Mesenchymal stem cell (in vitro differentiated cells and primary cell): Measurements from ENCODE around the gene RIMBP3B. TPM values are rescaled to one million over a fixed set of nuclear protein-coding genes. Genes with fewer than 3 reads are reported as not detected.
"Not testable (repeated sequence)": the region's sequence is repeated elsewhere in the genome, so short reads cannot be mapped to it uniquely, and the experiment has no call there.

Source experiments
- DNase-seq: peaks from one replicate; pipeline ENCODE4 v3.0.0-alpha.2; 2013
- H2AFZ ChIP-seq: one replicate; pipeline ENCODE4 v1.6.1; 2013; ENCODE audit warnings: low read depth, mild to moderate bottlenecking, control low read depth, inconsistent platforms, low read length, moderate library complexity
- H2AK5ac ChIP-seq: 2 replicates; pipeline ENCODE4 v1.6.1; 2013; ENCODE audit warnings: low read length, moderate library complexity, mild to moderate bottlenecking, inconsistent platforms; ENCODE audit not compliant: severe bottlenecking
- H2BK120ac ChIP-seq: one replicate; pipeline ENCODE4 v1.6.1; 2013; ENCODE audit warnings: low read depth, mild to moderate bottlenecking, inconsistent platforms, low read length, moderate library complexity
- H2BK12ac ChIP-seq, 2 experiments: one replicate each; pipeline ENCODE4 v1.6.1; 2013; ENCODE audit warnings: inconsistent platforms in 2 of 2, low read length in 2 of 2, mild to moderate bottlenecking in 2 of 2, moderate library complexity in 2 of 2, control low read depth in 1 of 2
- H2BK15ac ChIP-seq: one replicate; pipeline ENCODE4 v1.6.1; 2013; ENCODE audit warnings: mild to moderate bottlenecking, low read depth, inconsistent platforms; ENCODE audit not compliant: poor library complexity, severe bottlenecking
- H2BK5ac ChIP-seq: 2 replicates; pipeline ENCODE4 v1.6.1; 2013; ENCODE audit warnings: low read depth, mild to moderate bottlenecking, low read length, control low read depth, inconsistent platforms; ENCODE audit not compliant: poor library complexity, severe bottlenecking
- H3K14ac ChIP-seq, 2 experiments: one replicate each; pipeline ENCODE4 v1.6.1; 2013; ENCODE audit warnings: inconsistent platforms in 2 of 2, low read length in 2 of 2, control low read depth in 1 of 2, mild to moderate bottlenecking in 1 of 2, moderate library complexity in 1 of 2
- H3K18ac ChIP-seq, 2 experiments: one replicate each; pipeline ENCODE4 v1.6.1; 2013; ENCODE audit warnings: inconsistent platforms in 2 of 2, low read length in 2 of 2, control low read depth in 1 of 2, low read depth in 1 of 2, mild to moderate bottlenecking in 1 of 2
- H3K23ac ChIP-seq, 2 experiments: one replicate each; pipeline ENCODE4 v1.6.1; 2013; ENCODE audit warnings: inconsistent platforms in 2 of 2, low read length in 2 of 2, mild to moderate bottlenecking in 2 of 2, moderate library complexity in 2 of 2, control low read depth in 1 of 2
- H3K27ac ChIP-seq: 2 replicates; pipeline ENCODE4 v1.5.1; 2013; ENCODE audit warnings: mild to moderate bottlenecking, moderate library complexity, low read length, control low read depth, inconsistent platforms; ENCODE audit not compliant: poor library complexity, severe bottlenecking
- H3K27me3 ChIP-seq, 2 experiments: 2 replicates each; pipeline versions ENCODE4 v1.6.1 to v1.7.0; 2013; ENCODE audit warnings: low read length in 2 of 2, mild to moderate bottlenecking in 2 of 2, moderate library complexity in 2 of 2, control low read depth in 1 of 2, inconsistent platforms in 1 of 2; ENCODE audit not compliant: control insufficient read depth in 1 of 2, insufficient read depth in 1 of 2
- H3K36me3 ChIP-seq, 2 experiments: 2 replicates each; pipeline versions ENCODE4 v1.6.1 to v1.7.0; 2013; ENCODE audit warnings: low read length in 2 of 2, control low read depth in 1 of 2, inconsistent platforms in 1 of 2, low read depth in 1 of 2, mild to moderate bottlenecking in 1 of 2; ENCODE audit not compliant: insufficient read depth in 2 of 2, control insufficient read depth in 1 of 2
- H3K4ac ChIP-seq, 2 experiments: one replicate each; pipeline ENCODE4 v1.6.1; 2013; ENCODE audit warnings: inconsistent platforms in 2 of 2, low read length in 2 of 2, mild to moderate bottlenecking in 2 of 2, moderate library complexity in 2 of 2, control low read depth in 1 of 2, low read depth in 1 of 2
- H3K4me1 ChIP-seq: 2 replicates; pipeline ENCODE4 v1.6.1; 2013; ENCODE audit warnings: low read depth, low read length, control low read depth; ENCODE audit not compliant: control insufficient read depth, insufficient read depth
- H3K4me2 ChIP-seq: 2 replicates; pipeline ENCODE4 v1.6.1; 2013; ENCODE audit warnings: low read length, mild to moderate bottlenecking, inconsistent platforms; ENCODE audit not compliant: poor library complexity, severe bottlenecking
- H3K4me3 ChIP-seq, 2 experiments: 2 replicates each; pipeline versions ENCODE4 v1.5.1 to v1.7.0; 2013; ENCODE audit warnings: low read length in 2 of 2, mild to moderate bottlenecking in 2 of 2, control low read depth in 1 of 2, low read depth in 1 of 2; ENCODE audit not compliant: insufficient read depth in 1 of 2
- H3K79me1 ChIP-seq: replicated peaks from 2 replicates; pipeline ENCODE4 v1.6.1; 2013; ENCODE audit warnings: mild to moderate bottlenecking, control low read depth, low read length, inconsistent platforms; ENCODE audit not compliant: poor library complexity, severe bottlenecking
- H3K9ac ChIP-seq: 2 replicates; pipeline ENCODE4 v1.7.0; 2013; ENCODE audit warnings: mild to moderate bottlenecking, low read length, moderate library complexity
- H3K9me3 ChIP-seq: 2 replicates; pipeline ENCODE4 v1.7.0; 2013; ENCODE audit warnings: mild to moderate bottlenecking, low read length; ENCODE audit not compliant: control insufficient read depth
- H4K8ac ChIP-seq: one replicate; pipeline ENCODE4 v1.6.1; 2013; ENCODE audit warnings: inconsistent platforms, mild to moderate bottlenecking, low read length, moderate library complexity
- H4K91ac ChIP-seq: one replicate; pipeline ENCODE4 v1.6.1; 2013; ENCODE audit warnings: mild to moderate bottlenecking, low read length, inconsistent platforms
- WGBS: methylation state at CpG from one replicate; pipeline ENCODE4 v1.1.7; 2013; ENCODE audit warnings: mixed read lengths; 5-methylcytosine and 5-hydroxymethylcytosine counted together
- polyA plus RNA-seq, 2 experiments: library from polyadenylated mRNA; stranded (reverse); fragments of 200-250 nt; gene quantifications; one replicate each; pipeline ENCODE4 v1.2.3, GENCODE V29; 2013

Gene RIMBP3B
- polyA plus RNA-seq (2013, experiment 1 of 2) = 0.03 TPM
- polyA plus RNA-seq (2013, experiment 2 of 2) = not detected

GRCh38 chr22:21383701-21384467 is at the start of gene RIMBP3B:
Gene RIMBP3B (plus strand): TSS chr22:21383751. CDS start chr22:21383859, 108 bp downstream.
- H3K14ac ChIP-seq, H3K4me3 ChIP-seq, H3K4ac ChIP-seq, H2BK120ac ChIP-seq, H3K4me2 ChIP-seq, H3K27ac ChIP-seq, H3K9me3 ChIP-seq, H3K36me3 ChIP-seq, H3K9ac ChIP-seq, H4K91ac ChIP-seq, H3K23ac ChIP-seq, DNase-seq, H3K27me3 ChIP-seq, H2BK12ac ChIP-seq, H3K4me1 ChIP-seq, H2BK5ac ChIP-seq, H2AFZ ChIP-seq, H2BK15ac ChIP-seq, H3K18ac ChIP-seq, H4K8ac ChIP-seq, H2AK5ac ChIP-seq, H3K79me1 ChIP-seq: not testable (repeated sequence)
- no CpG with 5 or more reads among the region's 91 CpGs for WGBS

- not testable (repeated sequence) for H3K4me3 ChIP-seq, H2BK12ac ChIP-seq, H2BK5ac ChIP-seq, H3K27me3 ChIP-seq, H3K14ac ChIP-seq, H3K9me3 ChIP-seq, H2BK120ac ChIP-seq, H4K8ac ChIP-seq, H4K91ac ChIP-seq, H2BK15ac ChIP-seq, H3K4ac ChIP-seq, H3K27ac ChIP-seq, DNase-seq, H3K18ac ChIP-seq, H3K23ac ChIP-seq, H3K36me3 ChIP-seq, H3K4me1 ChIP-seq, H3K4me2 ChIP-seq, H3K79me1 ChIP-seq, H2AFZ ChIP-seq, H3K9ac ChIP-seq, H2AK5ac ChIP-seq
- WGBS = no CpG with 5 or more reads among the region's 12 CpGs
Measured at GRCh38 chr22:21357527-21357926, 26.0 kb upstream of the RIMBP3B start.

- H2BK5ac ChIP-seq, H3K23ac ChIP-seq, H2BK120ac ChIP-seq, H3K27ac ChIP-seq, H3K4me1 ChIP-seq, H3K9ac ChIP-seq, H4K91ac ChIP-seq, H2AK5ac ChIP-seq, H3K27me3 ChIP-seq, H3K18ac ChIP-seq, H3K14ac ChIP-seq, H3K79me1 ChIP-seq, H3K36me3 ChIP-seq, H2AFZ ChIP-seq, H3K4me3 ChIP-seq, H3K4ac ChIP-seq, H3K4me2 ChIP-seq, H2BK15ac ChIP-seq, H3K9me3 ChIP-seq, DNase-seq, H2BK12ac ChIP-seq, H4K8ac ChIP-seq: not testable (repeated sequence)
- no CpG with 5 or more reads among the region's 59 CpGs for WGBS
Measured at GRCh38 chr22:21360525-21360924, 23.0 kb upstream of the RIMBP3B start.

- not testable (repeated sequence) for H3K27me3 ChIP-seq, H3K4me1 ChIP-seq, H3K4ac ChIP-seq, H2BK120ac ChIP-seq, H4K8ac ChIP-seq, H3K18ac ChIP-seq, DNase-seq, H4K91ac ChIP-seq, H2BK5ac ChIP-seq, H3K23ac ChIP-seq, H2BK12ac ChIP-seq, H3K9ac ChIP-seq, H3K36me3 ChIP-seq, H3K9me3 ChIP-seq, H3K4me2 ChIP-seq, H2AK5ac ChIP-seq, H2AFZ ChIP-seq, H3K14ac ChIP-seq, H3K4me3 ChIP-seq, H2BK15ac ChIP-seq, H3K27ac ChIP-seq, H3K79me1 ChIP-seq
- WGBS = no CpG with 5 or more reads among the region's 4 CpGs
Measured at GRCh38 chr22:21362473-21362872, 21.1 kb upstream of the RIMBP3B start.
